Activated T-cell treated with anti-CD3 and anti-CD28 coated beads, Interleukin-2, amount 50 U/mL, for 48 hours (primary cell): ENCODE results near the gene ILK.

ENCODE experiments used
- DNase-seq, 2 experiments: peaks; one replicate each; pipeline ENCODE4 v3.0.0-alpha.2; 2020

ILK gene

DNA sequence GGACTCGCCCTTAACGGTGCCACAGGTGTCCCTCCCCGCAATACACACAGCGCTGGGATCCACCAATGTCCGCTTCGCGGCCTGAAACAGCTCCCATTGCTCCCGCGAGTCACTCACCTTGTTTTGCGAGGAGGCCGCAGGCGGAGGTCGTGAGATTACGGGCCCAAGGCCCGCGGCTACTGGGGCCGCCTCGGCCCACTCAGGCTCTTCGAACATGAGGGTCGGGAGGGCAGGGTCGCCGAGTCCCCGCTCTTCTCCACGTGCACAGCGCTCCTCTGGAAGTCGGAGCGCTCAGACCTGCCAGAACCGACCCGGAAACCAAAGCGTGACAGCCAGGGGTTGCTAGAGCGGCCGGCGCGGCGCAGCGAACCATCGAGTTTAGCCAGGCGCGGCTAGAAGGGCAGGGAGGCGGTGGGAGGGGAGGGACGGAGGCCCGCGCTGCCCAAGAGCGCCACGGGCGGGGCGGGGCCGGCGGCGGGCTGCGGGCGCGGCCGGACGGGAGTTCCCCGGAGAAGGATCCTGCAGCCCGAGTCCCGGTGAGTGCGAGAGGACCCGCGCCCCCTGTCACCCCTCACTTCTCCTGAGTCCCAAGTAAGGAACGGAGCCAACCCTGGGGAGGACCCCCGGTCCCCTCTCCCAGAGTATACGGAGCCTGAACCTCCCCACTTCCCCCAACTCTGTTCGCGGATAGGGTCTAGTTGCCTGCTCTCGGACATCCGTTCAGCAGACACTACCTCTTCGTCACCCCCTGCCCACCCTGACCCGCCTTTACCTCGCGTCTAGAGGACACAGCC, at the start of gene ILK, which contains the start of gene RRP8:
Gene ILK (plus strand): TSS at position 488 of the 794 bp plus-strand sequence. CDS start 498 bp downstream, outside the sequence.
Gene RRP8 (minus strand): TSS at position 330 of the 794 bp plus-strand sequence. CDS start 114 bp downstream, at position 216.
- DNase-seq = peak; percentile 89 to 92

DNA sequence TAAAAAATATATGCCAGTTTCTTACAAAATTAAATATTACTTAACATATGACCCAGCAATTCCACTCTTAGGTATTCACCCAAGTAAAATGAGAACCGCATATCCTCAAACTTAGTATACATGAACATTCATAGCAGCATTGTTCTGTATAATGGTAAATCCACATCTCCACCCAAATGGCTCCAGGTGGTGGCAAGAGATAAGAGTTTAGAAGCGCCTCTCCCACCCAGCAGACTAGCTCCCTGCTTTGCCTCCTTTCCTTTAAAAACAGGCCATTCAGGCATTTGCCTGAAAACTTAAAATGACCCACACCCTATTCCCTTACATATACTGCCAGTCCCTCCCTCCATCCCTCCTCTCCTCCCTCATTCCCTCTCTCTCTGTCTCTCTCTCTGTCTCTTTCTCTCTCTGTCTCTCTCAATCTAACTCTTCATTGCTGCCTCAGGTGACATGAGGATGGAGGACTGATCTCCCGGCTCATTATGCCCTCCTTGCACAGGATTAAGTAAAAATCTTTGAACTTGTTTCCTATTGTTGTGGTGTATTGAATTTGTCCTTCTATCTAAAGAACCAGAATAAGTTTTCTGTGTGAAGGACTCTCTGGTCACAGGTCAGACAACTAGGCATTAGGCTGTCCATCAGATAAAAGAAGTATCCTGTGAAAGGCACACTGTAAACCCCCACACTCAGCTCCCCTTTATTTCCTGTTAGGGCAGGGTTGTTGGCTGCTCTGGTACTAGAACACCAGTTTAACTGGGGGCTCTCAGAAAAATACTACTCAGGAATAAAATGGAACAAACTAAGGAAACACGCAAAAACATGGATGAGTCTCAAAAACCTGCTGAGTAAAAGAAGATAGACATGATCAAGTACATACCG, 48.5 kb upstream of the ILK start:
- DNase-seq = no peak

DNA sequence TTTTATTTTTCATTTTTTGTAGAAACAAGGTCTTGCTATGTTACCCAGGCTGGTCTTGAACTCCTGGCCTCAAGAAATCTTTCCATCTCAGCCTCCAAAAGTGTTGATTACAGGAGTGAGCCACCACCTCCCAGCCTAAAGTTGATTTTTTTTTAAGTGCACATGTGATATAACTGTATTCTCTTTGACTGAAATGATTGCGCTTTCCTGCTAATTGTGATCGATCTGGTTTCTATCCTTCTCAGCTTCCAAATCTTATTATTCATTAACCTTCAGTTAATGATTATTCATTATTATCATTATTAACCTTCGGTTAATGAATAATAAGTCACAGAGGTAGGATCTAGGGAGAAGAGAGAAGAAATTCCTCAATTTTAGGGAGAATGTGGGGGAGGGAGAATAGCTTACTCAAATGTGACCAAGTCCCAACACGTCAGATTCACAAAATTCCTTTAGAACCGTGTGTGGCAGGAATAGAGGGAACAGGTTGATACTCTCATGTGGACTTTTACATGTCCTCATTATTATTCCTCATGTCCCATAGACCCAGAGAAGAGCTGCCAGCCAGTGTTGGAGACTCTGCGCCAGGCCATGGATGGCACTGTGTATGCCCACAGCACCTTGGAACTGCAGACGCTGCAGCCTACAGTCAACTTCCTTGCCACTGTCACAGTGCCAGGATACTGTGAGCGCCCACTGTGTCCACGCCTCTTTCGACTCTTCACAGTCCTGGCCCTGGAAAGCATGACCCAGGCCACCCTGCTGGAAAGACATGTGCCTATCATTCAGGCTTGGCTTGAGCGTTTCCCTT, 47.2 kb upstream of the ILK start:
- no peak for DNase-seq

DNA sequence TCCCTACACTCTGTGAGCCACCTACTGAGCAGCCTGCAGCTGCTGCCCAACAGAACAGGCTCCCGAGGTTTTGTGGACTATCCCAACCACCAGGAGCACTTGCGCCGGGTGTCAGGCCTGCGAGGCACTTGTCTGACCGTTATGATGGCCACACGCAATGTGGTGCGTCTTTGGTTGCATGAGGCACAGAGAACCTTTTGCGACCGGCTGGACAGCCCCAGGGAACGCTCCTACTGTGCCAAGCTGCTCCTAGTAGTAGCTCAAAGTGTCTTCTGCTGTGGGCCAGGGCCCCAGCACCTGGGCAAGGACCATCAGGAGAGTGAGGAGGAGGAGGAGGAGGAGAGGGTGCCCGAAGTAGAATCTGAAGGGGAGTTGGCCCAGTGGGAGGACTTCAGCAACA, 46.5 kb upstream of the ILK start:
- no peak for DNase-seq

DNA sequence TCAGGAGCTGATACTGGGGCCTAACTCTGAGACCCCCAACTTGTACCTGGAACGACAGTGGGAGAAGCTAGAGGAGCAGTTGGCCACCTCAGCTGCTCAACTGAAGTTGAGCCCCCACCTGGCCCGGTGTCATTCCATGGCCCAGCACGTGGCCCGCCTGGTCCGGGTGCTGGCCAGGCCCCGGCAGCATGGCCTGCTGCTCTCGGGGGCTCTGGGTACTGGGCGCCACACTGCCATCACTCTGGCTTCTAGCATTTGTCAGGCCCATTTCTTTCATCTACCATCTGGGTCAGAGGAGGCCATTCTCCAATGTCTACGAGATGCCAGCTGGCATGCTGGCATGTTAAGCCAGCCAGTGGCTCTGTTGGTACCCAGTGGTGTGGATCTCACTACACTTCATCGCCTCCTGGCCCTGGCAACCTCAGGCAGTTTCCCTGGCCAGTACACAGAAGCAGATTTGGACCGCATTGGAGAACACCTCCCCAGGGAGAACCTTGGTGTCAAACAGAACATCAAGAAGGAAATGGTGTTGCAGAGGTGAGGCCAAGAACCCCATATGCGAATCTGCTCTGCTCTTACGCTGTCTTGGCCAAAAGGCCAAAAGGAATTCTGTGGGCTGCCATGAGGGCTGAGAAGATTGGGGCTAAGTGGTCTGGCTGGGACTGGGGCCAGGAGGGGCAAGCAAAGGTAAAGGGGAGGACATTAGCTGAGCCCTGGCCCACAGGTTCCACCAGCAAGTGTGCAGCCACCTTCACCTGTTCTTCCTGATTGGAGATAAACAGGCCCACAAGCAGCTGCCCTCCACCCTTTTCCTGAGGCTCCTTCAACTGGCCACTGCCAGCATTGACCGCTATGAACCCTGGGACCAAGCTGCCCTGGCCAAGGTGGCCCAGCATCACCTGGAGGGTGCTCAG, 45.6 kb upstream of the ILK start:
- DNase-seq = no peak

DNA sequence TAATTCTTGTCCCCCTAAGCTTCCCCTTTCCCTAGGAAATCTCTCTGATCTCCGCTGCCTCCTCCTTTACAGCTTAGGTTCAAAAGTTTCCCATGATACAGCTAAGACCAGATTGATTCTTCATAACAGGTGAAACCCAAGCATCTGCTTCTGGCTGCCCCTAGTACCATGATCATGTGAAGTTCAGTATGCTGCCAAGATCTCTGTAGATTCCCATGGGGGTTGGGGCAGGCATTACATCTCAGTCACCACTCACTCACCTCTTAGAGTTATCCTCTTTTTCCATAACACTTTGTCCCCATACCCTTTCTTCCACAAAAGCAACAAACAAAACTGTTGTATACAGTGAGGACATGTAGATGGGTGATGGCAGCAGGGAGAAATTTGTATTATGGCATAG, 44.2 kb upstream of the ILK start:
- DNase-seq = no peak

DNA sequence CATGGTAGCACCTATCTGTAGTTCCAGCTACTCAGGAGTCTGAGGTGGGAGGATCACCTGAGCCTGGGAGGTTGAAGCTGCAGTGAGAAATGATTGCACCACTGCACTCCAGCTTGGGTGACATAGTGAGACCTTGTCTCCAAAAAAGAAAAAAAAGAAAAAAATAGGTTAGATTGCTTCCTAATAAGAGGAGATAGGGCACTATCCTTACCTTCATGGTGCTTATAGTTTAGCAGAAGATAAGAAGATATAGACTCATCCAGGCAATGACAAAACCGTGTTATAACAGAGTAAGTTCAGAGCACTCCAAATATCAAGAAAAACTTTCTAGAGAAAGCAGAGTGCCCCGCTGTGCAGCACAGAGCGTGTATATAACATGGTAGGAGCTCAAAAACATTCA, 42.3 kb upstream of the ILK start:
- DNase-seq = no peak

DNA sequence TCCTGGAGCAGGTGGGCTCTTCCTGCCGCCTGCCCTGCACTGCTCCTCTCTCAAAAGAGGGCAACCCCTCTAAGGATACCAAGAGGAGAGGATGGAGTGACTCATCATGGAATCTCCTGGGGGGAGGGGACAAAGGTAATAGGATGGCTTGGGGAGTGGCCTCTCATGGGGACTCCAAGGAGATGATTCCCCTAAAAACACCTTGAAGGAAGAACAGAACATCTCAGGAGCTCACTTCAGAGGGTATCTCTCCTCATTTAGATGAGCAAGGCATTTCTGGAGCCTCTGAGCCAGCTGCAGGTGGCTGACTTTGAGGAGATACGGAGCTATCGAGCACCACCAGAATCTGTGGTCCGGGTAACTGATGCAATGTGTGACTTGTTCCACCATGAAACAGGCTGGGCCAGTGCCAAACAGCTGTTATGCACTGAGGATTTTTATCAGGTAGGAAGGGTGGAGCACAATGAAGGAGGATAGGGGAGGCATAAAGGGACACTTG, 40.4 kb upstream of the ILK start:
- no peak for DNase-seq

DNA sequence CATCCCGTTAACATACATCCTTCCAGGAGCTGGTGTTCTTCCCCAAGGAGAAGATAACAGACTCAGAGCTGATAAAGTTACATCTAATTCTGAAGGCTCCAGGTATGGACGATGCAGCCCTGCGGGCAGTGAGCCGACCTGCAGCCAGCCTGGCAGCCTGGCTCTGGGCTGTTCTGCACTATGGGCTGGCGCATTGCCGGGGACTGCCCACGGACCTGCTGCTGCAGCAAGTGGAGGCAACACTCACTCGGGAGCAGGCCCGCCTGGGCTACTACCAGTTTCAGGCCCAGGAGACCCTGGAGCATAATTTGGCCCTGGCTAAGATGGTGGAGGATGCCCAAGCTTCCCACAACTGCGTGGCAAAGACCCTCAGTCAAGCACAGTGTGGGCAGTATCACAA, 39.9 kb upstream of the ILK start:
- no peak for DNase-seq

DNA sequence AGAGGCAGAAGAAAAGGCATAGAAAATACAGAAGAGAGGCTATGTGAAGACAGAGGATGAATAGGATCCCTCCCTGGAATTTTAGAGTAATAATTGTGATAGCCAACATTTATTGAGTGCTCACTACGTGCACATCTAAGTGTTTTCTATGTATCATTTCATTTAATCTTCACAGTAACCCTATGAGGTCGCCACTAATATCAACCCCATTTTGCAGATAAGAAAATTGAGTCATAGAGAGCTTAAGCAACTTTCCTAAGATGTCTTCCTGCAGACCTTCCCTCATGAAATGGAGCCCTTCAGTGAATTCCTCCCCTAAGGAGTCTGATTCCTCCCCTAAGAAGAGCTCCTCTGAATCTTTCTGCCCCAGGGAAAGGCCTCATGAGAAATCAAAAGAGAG, 38.2 kb upstream of the ILK start:
- no peak for DNase-seq

DNA sequence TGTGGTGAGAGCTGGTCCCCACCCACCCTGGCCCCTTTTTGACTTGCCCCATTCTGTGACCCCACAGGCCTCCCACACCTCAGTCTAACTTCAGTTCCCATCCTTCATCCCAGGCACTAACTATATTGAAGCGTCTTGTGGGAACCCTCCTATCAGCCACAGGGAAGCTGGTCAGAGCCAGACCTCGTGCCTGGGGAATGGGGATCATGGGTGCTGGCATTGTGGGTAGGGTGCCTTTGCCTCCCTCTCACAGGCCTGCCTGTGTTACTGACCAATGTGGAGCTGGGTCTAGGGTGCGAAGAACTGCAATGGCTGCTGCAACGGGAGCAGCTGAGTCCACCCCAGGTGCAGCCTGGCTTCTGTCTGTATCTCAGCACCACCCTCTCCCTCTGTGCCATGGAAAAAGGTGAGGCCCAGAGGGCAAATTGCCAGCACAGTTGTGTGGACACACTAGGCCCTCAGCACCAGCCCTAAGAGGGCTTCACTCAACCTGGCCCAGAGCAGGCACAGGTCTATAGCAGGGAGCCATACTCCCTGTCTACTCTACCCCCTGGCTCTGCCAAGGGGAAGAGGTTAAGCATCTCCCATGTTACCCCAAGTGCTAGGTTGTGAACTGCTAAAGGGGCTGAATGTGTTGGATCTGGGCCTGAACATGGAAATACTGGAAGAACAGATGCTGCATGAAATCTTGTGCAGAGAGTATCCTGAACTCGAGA, 37.4 kb upstream of the ILK start:
- no peak for DNase-seq

DNA sequence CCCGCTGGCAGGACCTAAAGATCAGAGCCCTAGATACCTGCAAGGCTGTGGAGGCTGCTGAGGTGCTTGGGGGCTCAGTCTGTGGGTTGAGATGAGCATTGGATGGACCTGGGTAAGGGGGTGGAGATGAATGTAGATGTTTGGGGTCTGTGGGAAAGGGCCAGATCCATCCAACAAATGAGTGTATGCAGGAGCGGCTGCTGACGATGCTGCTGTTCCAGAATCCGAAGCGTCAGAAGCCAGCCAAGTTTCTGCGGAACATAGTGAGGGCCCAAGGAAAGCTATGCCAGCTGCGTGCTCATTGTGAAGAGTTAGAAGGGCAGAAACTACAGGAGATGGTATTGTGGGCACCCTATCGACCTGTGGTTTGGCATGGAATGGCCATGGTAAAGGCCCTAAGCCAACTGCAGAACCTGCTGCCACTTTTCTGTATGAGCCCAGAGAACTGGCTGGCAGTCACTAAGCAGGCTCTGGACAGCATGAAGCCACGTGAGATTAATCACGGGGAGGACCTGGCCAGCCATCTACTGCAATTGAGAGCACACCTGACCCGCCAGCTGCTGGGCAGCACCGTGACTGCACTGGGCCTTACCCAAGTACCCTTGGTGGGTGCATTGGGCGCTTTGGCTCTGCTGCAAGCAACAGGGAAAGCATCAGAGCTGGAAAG, 36.7 kb upstream of the ILK start:
- no peak for DNase-seq

DNA sequence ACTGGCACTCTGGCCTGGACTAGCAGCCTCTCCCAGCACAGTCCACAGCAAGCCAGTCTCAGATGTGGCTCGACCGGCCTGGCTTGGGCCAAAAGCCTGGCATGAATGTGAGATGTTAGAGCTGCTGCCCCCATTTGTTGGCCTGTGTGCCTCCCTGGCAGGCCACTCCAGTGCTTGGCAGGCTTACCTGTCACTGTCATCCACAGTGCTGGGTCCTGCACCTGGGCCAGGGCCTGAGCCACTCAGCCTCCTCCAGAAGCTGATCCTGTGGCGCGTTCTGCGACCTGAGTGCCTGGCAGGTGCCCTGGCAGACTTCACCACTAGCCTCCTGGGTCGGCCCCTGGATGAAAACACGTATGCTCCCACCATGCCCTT, 36.2 kb upstream of the ILK start:
- no peak for DNase-seq

DNA sequence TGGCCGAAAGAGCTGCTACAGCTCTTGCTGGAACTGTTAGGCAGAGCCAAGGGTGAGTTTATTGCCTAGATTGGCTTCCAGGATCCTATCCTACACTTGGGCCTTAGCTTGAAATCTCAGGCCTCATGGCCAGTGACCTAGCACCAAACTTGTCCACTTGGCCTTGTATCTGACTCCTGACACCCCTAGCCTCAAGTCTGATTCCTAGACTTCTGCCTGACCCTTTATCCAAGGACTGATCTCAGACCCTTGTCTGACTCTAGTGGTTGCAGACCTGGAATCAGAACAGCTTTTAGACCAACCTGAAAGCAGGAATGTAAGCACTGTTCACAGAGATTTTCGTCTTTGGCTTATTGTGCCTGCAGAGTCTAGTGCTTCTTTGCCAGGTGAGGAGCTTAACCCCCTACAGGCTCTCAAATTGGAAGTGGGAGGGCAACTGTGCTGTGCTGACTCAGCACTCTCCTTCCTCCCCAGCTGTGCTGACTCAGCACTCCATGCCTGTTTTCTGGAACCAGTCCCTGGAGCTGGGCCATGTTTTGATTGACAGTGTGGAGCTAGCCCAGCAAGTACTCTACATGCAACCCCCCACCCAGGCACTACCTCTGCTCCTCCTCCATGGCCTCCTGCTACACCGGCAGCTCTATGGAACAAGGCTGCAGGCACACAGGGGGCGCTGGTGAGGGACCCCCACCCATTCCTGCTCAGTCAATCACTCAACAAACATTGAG, 35.2 kb upstream of the ILK start:
- peak in 1 of 2 experiments; percentile 16 for DNase-seq

DNA sequence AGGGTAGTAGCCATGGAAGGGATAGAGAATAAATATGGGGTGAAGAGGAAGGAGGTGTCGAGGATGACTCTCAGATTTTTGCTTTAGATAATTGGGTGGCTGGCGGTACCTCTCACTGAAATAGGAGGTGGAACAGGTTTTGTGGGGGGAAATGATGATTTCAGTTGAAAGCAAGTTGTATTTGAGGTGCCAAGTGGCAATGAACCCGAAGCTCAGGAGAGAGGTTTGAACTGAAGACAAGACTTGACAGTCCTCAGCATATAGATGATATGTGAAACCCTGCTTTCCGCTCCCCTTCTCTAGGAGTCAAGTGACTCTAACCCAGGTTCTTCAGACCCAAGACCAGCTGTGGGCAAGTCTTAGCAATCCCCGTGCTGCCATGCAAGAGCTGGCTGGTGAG, 33.9 kb upstream of the ILK start:
- no peak for DNase-seq

DNA sequence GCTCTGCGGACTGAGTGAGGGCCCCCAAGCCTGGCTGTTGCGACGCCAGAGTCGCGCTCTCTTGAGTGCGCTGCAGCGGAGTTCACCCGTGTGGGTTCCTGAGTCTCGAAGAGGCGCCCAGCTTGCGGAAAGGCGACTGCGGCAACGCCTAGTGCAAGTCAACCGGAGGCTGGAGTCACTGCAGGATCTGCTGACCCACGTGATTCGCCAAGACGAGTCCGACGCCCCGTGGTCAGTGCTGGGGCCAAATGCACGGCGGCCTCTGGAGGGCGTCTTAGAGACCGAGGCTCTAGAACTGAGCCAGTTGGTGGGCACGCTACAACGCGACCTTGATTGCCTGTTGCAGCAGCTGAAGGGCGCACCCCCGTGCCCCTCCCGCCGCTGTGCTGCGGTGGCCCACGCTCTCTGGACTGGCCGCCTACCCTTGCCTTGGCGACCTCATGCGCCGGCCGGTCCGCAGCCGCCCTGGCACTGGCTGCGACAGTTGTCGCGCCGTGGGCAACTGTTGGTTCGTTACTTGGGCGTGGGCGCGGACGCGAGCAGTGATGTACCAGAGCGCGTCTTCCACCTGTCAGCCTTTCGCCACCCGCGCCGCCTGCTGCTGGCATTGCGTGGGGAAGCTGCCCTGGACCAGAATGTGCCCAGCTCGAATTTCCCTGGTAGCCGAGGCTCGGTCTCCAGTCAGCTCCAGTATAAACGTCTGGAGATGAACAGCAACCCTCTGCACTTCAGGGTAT, 32.7 kb upstream of the ILK start:
- DNase-seq = no peak

DNA sequence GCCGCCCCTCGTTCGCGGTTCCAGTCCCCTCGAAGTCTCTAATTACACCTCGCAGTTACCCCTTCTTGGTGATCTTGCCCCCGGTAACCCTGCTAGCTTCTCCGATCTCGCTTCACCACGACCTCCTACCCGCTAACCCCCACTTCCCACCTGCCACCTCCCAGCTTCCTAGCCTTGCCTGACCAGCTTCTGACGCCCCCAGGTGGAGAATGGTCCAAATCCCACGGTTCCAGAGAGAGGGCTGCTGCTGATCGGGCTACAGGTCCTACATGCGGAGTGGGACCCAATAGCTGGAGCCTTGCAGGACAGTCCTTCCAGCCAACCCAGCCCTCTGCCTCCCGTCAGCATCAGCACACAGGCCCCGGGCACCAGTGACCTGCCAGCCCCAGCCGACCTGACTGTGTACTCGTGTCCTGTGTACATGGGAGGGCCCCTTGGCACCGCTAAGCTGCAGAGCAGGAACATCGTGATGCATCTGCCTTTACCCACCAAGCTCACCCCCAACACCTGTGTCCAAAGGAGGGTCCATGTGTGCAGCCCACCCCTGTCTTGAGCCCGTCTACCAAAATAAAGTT, 32.1 kb upstream of the ILK start:
- DNase-seq = no peak

DNA sequence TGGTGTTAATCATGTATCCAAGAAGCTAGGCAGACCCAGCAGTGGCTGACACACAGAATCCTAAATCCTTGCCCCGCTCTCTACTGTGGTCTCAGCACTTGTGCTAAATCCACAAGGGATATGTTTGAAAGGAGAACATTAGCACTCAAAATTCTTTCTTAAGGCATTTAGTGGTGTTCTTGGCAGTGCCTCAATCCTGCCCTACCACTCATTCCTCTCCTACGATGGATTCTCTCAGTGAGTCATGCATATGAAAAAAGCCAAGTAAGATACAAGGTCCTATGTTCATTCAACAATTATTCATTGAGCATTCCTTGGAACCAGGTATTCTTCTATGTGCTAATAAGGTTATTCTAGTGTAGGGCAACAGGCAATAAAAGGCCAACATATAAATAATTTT, 31.4 kb upstream of the ILK start:
- no peak for DNase-seq
